ENCODE measurements around the gene CPB2.

The CPB2 gene

GRCh38 chr13:46052319-46053161 is 52.3 kb downstream of the CPB2 start, which contains the start of gene ZC3H13:
Gene ZC3H13 (minus strand): TSS chr13:46052746. CDS start chr13:46045507, 7,239 bp downstream.
- peak; percentile 100 for ATAC-seq
- DNase-seq: peak; percentile 90

GRCh38 chr13:46051968-46052318 is 52.9 kb downstream of the CPB2 start:
- DNase-seq: no peak
- peak; percentile 5 for ATAC-seq

GRCh38 chr13:46050771-46051170 is 54.1 kb downstream of the CPB2 start:
- ATAC-seq: no peak
- DNase-seq: no peak

- ATAC-seq: no peak
Observed at GRCh38 chr13:46045424-46045823, 59.4 kb downstream of the CPB2 start.

GRCh38 chr13:46043647-46044046 is 61.2 kb downstream of the CPB2 start:
- DNase-seq (no peak), ATAC-seq (no peak)

More at GRCh38 chr13:46045424-46045823, 59.4 kb downstream of the CPB2 start:
- DNase-seq: no peak

- DNase-seq: no peak
- no peak for ATAC-seq
Observed at GRCh38 chr13:46041419-46041839, 63.4 kb downstream of the CPB2 start.

- DNase-seq (no peak), ATAC-seq (no peak)
Observed at GRCh38 chr13:46040763-46041162, 64.1 kb downstream of the CPB2 start.

GRCh38 chr13:46039411-46040182 is 65.2 kb downstream of the CPB2 start:
- DNase-seq (no peak), ATAC-seq (no peak)

- no peak for DNase-seq
- ATAC-seq: no peak
Observed at GRCh38 chr13:46038296-46038695, 66.5 kb downstream of the CPB2 start.

GRCh38 chr13:46035066-46035465 is 69.8 kb downstream of the CPB2 start:
- DNase-seq (no peak), ATAC-seq (no peak)

- ATAC-seq: no peak
- no peak for DNase-seq
Observed at GRCh38 chr13:46032341-46032740, 72.5 kb downstream of the CPB2 start.

- ATAC-seq: no peak
- DNase-seq: no peak
Observed at GRCh38 chr13:46031581-46032263, 73.1 kb downstream of the CPB2 start.

GRCh38 chr13:46025157-46025556 is 79.7 kb downstream of the CPB2 start:
- ATAC-seq (no peak), DNase-seq (no peak)

GRCh38 chr13:46022481-46022880 is 82.4 kb downstream of the CPB2 start:
- DNase-seq (no peak), ATAC-seq (no peak)

GRCh38 chr13:46016216-46016615 is 88.6 kb downstream of the CPB2 start:
- DNase-seq (no peak), ATAC-seq (no peak)

- DNase-seq: no peak
- no peak for ATAC-seq
Observed at GRCh38 chr13:46015366-46015765, 89.5 kb downstream of the CPB2 start.

GRCh38 chr13:46012404-46012803 is 92.4 kb downstream of the CPB2 start:
- ATAC-seq (peak; percentile 59), DNase-seq (no peak)

GRCh38 chr13:46010148-46010547 is 94.7 kb downstream of the CPB2 start:
- DNase-seq (no peak), ATAC-seq (no peak)

GRCh38 chr13:46008631-46009030 is 96.2 kb downstream of the CPB2 start:
- no peak for ATAC-seq
- DNase-seq: no peak

GRCh38 chr13:46006688-46007452 is 98.0 kb downstream of the CPB2 start:
- DNase-seq: no peak
- no peak for ATAC-seq

GRCh38 chr13:46004491-46004890 is 100.3 kb downstream of the CPB2 start:
- DNase-seq (no peak), ATAC-seq (no peak)

All from stimulated activated naive CD8-positive, alpha-beta T cell treated with anti-CD3 and anti-CD28 coated beads, Interleukin-15, Interleukin-2, amounts not matched to agents 100 U/mL and 50 U/mL, for 24 hours (primary cell).